Ascending aorta (tissue), 2 donors: ENCODE measurements around the gene C1orf141. TPM values are rescaled to one million over a fixed set of nuclear protein-coding genes. Genes with fewer than 3 reads are reported as not detected.
"Not testable (repeated sequence)": the region's sequence is repeated elsewhere in the genome, so short reads cannot be mapped to it uniquely, and the experiment has no call there.

Source experiments
- DNase-seq, 2 donors: peaks; one replicate each; pipeline ENCODE4 v3.0.0-alpha.2; 2019; ENCODE audit warnings: low spot score in 2 of 2
- H3K27ac ChIP-seq, 2 donors: fragments of 200-600 bp; sonication (generic); one replicate each; pipeline ENCODE4 v1.5.1; 2016 to 2017; ENCODE audit warnings: mild to moderate bottlenecking in 1 of 2
- H3K27me3 ChIP-seq: fragments of 200-600 bp; sonication (generic); one replicate; pipeline ENCODE4 v1.5.1; 2017
- H3K36me3 ChIP-seq, 2 donors: fragments of 200-600 bp; sonication (generic); one replicate each; pipeline ENCODE4 v1.5.1; 2016
- H3K4me1 ChIP-seq, 2 donors: fragments of 200-600 bp; sonication (generic); one replicate each; pipeline ENCODE4 v1.5.1; 2016 to 2017; ENCODE audit warnings: mild to moderate bottlenecking in 1 of 2
- H3K4me3 ChIP-seq, 2 donors: fragments of 200-600 bp; sonication (generic); one replicate each; pipeline ENCODE4 v1.5.1; 2016 to 2017; ENCODE audit warnings: mild to moderate bottlenecking in 1 of 2
- H3K9me3 ChIP-seq, 2 donors: fragments of 200-600 bp; sonication (generic); one replicate each; pipeline ENCODE4 v1.5.1; 2016
- intact Hi-C: fragments of 100-400 bp; cut with DNase I; formaldehyde crosslinking; loops from one replicate; pipeline ENCODE4 v1.15.1; 2023
- total RNA-seq: library from RNA; depleted of rRNA; stranded (reverse); fragments of >200 nt; gene quantifications from one replicate; pipeline ENCODE4 v1.1.0, GENCODE V29; 2016
- TF ChIP-seq, protein P1 (sequence below), 3 experiments: fragments of 200-600 bp in 2 of 3; fragments of 450-650 bp in 1 of 3; sonication (generic) in 2 of 3; IDR thresholded peaks; one replicate each; pipeline ENCODE4 v1.5.1; 2016 to 2019; ENCODE audit warnings: antibody characterized with exemption in 3 of 3, mild to moderate bottlenecking in 1 of 3, moderate library complexity in 1 of 3

C1orf141 gene
- total RNA-seq, 1 donor from 2014 or later: not detected

DNA sequence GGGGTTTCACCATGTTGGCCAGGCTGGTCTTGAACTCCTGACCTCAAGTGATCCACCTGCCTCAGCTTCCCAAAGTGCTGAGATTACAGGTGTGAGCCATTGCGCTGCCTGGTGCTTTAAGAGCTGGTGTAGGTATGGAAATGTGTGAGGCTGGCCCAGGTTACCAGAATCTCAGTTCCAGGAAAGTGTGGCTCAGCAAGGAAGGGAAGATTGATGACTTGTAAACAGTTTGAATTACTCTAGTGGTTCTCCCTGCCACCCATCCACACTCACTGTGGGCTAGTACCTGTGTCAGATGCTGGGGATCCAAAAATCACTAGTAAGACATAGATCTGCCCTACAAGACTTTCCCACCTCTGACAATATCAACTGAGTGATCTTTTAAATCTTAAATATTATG, 46.3 kb downstream of the C1orf141 start:
- no peaks in the 10 kb centered on the region for H3K9me3 ChIP-seq
- TF ChIP-seq, protein P1, sequence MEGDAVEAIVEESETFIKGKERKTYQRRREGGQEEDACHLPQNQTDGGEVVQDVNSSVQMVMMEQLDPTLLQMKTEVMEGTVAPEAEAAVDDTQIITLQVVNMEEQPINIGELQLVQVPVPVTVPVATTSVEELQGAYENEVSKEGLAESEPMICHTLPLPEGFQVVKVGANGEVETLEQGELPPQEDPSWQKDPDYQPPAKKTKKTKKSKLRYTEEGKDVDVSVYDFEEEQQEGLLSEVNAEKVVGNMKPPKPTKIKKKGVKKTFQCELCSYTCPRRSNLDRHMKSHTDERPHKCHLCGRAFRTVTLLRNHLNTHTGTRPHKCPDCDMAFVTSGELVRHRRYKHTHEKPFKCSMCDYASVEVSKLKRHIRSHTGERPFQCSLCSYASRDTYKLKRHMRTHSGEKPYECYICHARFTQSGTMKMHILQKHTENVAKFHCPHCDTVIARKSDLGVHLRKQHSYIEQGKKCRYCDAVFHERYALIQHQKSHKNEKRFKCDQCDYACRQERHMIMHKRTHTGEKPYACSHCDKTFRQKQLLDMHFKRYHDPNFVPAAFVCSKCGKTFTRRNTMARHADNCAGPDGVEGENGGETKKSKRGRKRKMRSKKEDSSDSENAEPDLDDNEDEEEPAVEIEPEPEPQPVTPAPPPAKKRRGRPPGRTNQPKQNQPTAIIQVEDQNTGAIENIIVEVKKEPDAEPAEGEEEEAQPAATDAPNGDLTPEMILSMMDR (IDR thresholded peaks at IDR 0.05): no peak
- no peak overlapping the region for H3K27ac ChIP-seq
- intact Hi-C loops: no loop called here
- H3K27me3 ChIP-seq: no peaks in the 10 kb centered on the region
- H3K4me1 ChIP-seq: no peaks in the 10 kb centered on the region
- no peak for DNase-seq
- no peak overlapping the region for H3K4me3 ChIP-seq
- H3K36me3 ChIP-seq: no peaks in the 10 kb centered on the region

DNA sequence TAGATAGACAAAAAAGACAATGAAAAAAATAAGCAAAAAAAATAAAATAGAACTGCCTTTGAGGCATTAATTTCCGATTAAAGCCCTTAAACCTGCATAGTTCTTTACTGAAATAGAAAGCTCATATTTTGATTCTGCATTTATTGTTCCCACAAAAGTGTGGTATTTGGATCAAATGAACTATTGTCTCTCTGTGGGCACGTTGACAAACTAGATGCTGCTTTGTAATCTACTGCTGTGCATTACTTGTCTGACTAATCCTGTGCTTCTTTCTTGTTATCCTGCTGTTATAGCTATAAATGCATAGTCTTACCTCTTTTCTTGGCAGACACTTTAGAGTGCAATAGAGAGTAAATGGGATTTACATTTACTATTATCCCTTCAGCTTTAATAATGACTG, 49.4 kb downstream of the C1orf141 start:
- no peaks in the 10 kb centered on the region for H3K4me1 ChIP-seq
- TF ChIP-seq, protein P1 (IDR thresholded peaks at IDR 0.05): no peak
- H3K27me3 ChIP-seq: no peaks in the 10 kb centered on the region
- DNase-seq: no peak
- no peak overlapping the region for H3K4me3 ChIP-seq
- no peaks in the 10 kb centered on the region for H3K9me3 ChIP-seq
- H3K36me3 ChIP-seq: no peaks in the 10 kb centered on the region
- H3K27ac ChIP-seq: no peak overlapping the region
- intact Hi-C loops: no loop called here

DNA sequence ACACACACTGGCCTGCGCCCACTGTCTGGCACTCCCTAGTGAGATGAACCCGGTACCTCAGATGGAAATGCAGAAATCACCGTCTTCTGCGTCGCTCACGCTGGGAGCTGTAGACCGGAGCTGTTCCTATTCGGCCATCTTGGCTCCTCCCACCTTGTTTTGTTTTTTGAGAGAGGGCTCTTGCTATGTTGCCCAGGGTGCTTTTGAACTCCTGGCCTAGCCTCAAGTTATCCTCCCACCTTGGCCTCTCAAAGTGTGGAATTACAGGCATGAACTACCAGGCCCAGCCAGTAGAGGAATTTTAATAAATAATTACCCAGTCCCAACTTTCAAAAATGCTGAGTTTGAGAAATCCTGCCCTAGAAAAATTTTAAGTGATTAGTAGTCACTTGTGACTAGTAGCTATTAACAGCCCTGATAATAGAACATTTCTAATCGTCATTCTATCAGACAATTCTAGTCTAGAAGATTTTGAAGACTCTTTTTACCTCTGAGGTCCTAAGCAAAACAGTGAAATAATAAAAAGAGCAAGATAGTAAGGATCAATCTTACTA, 49.9 kb downstream of the C1orf141 start:
- intact Hi-C loops: no loop called here
- Histone ChIP-seq H3K27ac (no peak overlapping the region), H3K27me3 (no peaks in the 10 kb centered on the region), H3K9me3 (no peaks in the 10 kb centered on the region), H3K36me3 (no peaks in the 10 kb centered on the region), H3K4me1 (no peaks in the 10 kb centered on the region), H3K4me3 (no peak overlapping the region)
- TF ChIP-seq, protein P1 (IDR thresholded peaks at IDR 0.05): no peak
- DNase-seq: no peak

DNA sequence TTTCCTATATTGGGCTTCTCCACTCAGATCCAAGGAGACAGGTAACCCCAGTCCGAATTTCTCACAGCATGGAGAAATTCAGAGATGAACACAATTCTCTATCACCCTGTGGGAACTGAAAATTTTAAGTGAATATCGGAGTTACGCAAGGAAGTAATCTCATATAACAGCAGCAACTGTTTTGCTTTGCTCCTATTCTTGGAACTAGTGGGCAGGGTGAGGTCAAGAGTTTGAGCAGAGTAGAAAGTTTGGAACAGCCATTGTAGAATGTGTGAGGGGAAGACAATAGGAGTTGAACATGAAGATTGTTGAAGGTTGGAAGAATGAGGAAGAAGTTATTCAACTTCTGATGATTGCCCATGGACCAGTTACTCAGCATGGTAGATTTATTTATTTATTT, 56.5 kb downstream of the C1orf141 start:
- DNase-seq: no peak
- intact Hi-C loops: no loop called here
- no peaks in the 10 kb centered on the region for H3K9me3 ChIP-seq
- H3K4me3 ChIP-seq: no peak overlapping the region
- H3K27me3 ChIP-seq: no peaks in the 10 kb centered on the region
- H3K27ac ChIP-seq: no peak overlapping the region
- no peaks in the 10 kb centered on the region for H3K4me1 ChIP-seq
- TF ChIP-seq, protein P1 (IDR thresholded peaks at IDR 0.05): no peak
- no peaks in the 10 kb centered on the region for H3K36me3 ChIP-seq

DNA sequence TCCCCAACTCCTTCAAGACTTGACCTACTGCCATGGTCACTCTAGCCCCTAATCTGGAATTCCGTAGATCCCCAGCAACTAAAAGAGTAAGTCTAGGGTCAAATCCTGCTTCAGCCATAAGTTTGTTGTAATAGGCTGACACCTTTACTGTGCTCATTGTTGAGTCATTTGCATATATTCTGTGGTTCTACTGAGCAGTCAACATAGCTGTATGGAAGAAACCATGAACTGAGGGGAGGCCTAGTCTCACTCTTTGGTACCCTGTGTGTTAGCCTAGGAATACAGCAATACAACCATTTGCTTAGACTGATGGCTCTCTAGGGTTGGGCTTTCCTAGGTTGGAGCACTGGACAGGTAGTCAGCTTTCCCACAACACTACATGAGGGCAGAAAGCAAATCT, 57.2 kb downstream of the C1orf141 start:
- no peaks in the 10 kb centered on the region for H3K4me1 ChIP-seq
- no peaks in the 10 kb centered on the region for H3K27me3 ChIP-seq
- TF ChIP-seq, protein P1 (IDR thresholded peaks at IDR 0.05): no peak
- no peak overlapping the region for H3K4me3 ChIP-seq
- no peak for DNase-seq
- peaks cover 0 to 3% of the 10 kb centered on the region in 2 donors for H3K9me3 ChIP-seq
- H3K27ac ChIP-seq: no peak overlapping the region
- H3K36me3 ChIP-seq: no peaks in the 10 kb centered on the region
- intact Hi-C loops: no loop called here

DNA sequence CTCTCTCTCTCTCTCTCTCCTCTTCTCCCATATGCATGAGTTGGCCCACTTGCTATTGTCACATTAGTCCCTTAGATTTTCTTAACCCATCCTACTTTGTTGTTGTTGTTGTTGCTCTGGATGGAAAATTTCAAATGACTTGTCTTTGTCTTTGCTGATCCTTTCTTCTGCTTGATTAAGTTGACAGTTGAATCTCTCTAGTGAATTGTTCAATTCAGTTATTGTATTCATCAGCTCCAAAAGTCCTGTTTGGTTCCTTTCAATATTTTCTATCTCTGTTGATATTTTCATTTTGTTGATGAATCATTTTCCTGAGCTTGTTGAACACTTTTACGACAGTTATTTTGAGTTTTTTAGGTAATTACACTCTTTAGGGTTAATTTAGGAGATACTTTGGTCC, 62.0 kb downstream of the C1orf141 start:
- Histone ChIP-seq H3K27ac (no peak overlapping the region), H3K4me1 (no peaks in the 10 kb centered on the region), H3K27me3 (no peaks in the 10 kb centered on the region), H3K36me3 (no peaks in the 10 kb centered on the region), H3K4me3 (no peak overlapping the region), H3K9me3 (peaks cover 0 to 6% of the 10 kb centered on the region in 2 donors)
- TF ChIP-seq, protein P1 (IDR thresholded peaks at IDR 0.05): no peak
- intact Hi-C loops: no loop called here
- no peak for DNase-seq

DNA sequence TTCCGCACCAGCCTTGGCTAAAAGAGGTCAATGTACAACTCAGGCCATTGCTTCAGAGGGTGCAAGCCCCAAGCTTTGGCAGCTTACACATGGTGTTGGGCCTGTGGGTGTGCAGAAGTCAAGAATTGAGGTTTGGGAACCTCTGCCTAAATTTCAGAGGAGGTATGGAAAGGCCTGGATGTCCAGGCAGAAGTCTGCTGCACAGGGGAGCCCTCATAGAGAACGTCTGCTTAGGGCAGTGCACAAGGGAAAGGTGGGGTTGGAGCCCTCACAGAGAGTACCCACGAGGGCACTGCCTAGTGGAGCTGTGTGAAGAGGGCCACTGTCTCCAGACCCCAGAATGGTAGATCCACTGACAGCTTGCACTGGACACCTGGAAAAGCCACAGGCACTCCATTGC, 67.1 kb downstream of the C1orf141 start:
- H3K27ac ChIP-seq, H3K4me3 ChIP-seq, H3K9me3 ChIP-seq, H3K27me3 ChIP-seq, H3K4me1 ChIP-seq, DNase-seq, intact Hi-C loops, H3K36me3 ChIP-seq: not testable (repeated sequence)
